Dermis blood vessel endothelial cell (primary cell): ENCODE results near the gene GSTT2. TPM values are rescaled to one million over a fixed set of nuclear protein-coding genes. Genes with fewer than 3 reads are reported as not detected.
"Not testable (repeated sequence)": the region's sequence is repeated elsewhere in the genome, so short reads cannot be mapped to it uniquely, and the experiment has no call there.

Experiments used
- DNase-seq: peaks from one replicate; pipeline ENCODE4 v3.0.0; 2010
- total RNA-seq: library from RNA; depleted of rRNA; stranded (reverse); fragments of >200 nt; gene quantifications from 2 replicates; pipeline ENCODE4 v1.2.3, GENCODE V29; 2014

Gene GSTT2
- total RNA-seq, 1 donor from 2014 or later, result not detected

DNA sequence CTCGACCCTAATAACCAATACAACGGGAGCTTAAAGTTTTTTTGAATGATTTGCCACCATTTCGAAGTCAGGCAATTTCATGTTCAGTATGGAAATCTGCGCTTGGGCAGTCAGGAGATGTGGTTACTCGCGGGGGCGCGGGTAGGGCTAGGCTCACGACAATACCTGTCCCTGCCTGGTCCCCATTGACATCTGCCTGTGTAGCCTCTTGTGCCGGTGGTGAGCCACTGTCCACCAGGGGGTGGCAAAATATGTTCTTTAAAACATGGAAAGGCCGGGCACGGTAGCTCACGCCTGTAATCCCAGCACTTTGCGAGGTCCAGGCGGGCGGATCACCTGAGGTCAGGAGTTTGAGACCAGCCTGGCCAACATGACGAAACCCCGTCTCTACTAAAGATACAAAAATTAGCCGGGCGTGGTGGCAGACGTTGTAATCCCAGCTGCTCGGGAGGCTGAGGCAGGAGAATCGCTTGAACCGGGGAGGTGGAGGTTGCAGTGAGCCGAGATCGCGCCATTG lies 5.0 kb upstream of the GSTT2 start:
- not testable (repeated sequence) for DNase-seq

DNA sequence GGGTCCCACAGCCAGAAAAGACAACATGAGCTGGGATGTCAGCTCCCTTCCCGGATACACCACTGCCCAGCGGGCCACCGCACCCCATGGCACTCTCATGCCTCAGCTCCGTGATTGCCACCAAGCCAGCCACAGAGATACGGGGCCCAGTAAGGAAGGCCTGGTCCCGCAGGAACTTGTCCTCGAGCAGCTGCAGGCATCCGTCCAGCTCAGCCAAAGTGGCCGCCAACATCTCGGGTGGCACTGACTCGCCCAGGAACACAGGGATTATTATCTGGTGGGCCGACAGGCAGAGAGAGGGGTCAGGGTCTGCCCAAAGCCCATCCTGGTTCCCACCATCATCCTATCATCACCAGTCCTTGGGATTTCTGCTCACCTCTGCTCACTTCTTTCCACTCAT lies 2.6 kb upstream of the GSTT2 start:
- DNase-seq, result not testable (repeated sequence)

DNA sequence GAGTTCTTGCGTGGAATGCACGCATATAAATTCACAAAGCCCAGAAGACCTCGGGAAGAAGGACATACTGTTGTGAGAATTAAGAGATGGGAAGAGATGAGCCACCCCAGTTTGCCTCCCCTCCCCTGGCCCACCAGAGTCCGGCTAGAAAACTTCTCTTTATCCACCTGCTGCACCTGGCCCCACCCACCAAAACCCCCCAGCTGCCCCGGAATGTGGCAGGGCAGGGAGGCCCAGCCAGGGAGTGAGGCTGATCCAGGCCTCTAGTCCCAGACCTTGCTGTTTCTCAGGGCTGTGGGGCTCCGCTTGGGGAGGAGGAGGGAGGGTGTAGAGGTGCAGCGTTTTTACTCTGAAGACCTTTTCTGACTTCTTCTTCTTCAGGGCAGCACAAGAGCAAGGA lies 633 bp downstream of the GSTT2 start:
- not testable (repeated sequence) for DNase-seq

DNA sequence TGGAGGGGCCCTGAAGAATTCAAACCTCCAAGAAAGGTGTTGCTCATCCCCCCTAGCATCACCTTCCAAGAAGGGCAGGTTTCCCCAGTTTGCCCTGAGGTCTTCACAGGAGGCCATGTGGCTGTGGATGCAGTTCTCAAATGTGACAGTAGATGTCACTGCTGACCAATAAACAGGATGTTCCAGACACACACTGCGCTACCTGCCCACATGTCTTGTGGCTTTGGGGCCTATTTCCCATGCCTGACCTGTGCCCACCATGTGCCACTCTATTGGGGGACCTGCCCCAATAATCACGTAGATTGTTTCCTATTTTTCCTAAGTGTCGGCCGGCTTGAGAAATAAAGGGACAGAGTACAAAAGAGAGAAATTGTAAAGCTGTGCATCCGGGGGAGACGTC lies 4.5 kb downstream of the GSTT2 start:
- peak; percentile 84 for DNase-seq

DNA sequence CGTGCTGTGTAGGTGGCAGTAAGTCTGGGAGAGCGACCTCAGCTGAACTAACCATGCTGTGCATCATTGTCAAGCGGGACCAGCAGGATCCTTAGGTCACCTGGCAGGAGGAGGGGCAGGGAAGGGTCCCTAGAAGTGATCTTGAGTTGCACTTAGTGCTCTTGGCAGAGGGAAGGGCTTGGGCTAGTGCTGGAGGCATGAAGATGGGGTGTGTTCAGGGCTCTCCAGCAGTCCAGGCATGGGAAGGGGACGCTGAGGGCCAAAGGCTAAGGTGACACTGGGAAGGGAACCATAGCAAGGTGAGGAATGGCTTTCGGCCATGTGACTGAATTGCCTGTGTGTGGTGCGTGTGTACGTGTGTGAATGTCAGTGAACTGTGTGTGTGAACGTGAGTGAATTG lies 6.2 kb downstream of the GSTT2 start:
- not testable (repeated sequence) for DNase-seq

DNA sequence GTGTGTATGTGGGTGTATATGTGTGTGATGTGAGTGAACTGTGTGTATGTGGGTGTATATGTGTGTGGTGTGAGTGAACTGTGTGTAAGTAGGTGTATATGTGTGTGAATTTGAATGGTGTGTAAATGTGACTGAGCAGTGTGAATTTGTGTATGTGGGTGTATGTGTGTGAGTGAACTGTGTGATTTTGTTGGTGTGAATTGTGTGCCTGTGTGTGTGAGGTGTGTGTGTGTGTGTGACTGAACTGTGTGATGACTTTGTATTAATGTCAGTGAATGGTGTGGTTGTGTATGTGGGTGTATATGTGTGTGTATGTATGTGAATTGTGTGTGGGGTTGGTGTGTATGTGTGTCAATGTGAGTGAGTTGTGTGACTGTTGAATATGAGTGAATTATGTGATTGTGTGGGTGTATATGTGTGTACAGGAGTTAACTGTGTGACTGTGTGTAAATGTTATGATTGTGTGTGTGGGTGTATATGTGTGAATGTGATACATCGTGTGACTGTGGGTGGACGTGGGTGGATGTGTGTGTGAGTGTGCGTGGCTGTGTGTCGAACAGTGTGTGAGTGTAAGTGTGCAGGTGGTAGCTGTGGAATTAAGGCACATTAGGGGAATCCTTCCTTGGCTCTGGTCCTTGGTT lies 6.7 kb downstream of the GSTT2 start:
- not testable (repeated sequence) for DNase-seq

DNA sequence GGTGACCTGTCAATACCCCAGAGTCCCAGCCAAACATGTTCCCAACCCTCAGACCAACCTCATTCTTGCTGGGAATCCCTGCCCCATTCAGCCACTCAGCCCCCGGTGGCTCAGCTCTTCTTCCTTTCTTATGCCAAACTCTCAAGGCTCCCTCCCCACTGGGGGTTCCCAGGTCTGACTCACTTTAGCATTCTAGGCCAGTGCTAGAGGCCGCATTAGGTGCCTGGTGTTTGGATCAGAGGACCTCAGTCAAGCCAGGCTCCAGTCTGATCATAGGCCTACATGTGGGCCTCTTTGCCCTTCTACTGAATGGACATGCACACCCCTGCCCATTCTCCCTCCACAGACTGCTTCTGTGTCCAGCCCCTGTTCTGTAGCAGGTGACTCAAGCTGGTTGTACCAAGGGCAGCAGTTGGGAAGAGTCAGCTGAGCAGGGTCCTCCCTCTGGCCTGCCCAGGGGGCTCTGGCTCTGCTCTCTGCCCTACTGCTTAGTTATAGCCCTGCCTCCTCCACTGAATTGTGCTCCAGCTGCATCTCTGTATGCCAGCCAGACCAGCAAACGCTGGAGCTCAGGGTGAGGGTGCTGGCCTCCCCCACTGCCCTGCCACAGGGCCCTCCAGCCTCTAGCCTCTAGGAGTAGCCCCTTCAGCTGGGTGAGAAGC lies 9.8 kb downstream of the GSTT2 start:
- not testable (repeated sequence) for DNase-seq

DNA sequence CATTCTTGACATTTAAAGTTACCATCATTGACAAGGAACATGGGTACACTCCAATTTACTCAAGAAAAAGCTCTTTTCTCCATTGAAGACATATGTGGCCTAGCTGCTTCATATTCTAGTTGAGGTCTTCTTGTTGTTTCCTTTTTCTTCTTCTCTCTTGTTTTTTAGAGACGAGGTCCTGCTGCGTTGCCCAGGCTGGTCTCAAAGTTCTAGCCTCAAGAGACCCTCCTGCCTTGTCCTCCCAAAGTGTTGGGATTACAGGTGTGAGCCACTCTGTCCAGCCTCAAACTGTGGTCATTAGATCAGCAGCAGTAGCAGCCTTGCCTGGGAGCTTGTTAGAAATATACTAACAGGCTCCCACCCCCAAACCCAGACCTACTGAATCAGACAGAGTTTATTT lies 13.1 kb downstream of the GSTT2 start:
- DNase-seq, result not testable (repeated sequence)

DNA sequence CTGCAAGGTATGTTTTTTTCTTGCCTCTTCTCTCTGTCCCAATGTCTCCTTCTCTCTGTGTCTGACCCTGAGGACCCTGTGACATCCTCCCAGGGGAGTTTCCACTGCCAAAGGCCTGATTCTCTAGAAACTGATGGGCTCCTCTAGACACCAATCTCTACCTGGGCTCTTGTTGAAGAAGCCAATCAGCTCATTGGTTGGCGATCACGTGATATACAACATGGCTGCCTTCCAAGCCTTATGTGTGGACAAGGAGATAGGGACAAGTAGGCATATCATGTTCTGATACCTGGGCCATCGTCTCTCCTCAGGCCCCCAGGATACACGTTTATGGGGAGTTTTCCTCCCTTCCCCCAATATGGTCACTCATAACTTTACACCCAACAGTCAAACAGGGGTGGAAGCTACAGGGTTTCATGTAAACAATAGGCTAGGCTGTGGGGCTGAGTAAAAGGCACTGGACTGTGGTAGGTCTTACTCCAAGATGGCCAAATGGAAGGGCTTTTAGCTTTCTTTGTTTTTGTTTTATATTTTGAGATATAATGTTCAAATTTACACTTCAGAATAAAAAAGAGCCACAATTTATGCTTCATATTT lies 13.7 kb downstream of the GSTT2 start:
- DNase-seq, result not testable (repeated sequence)

DNA sequence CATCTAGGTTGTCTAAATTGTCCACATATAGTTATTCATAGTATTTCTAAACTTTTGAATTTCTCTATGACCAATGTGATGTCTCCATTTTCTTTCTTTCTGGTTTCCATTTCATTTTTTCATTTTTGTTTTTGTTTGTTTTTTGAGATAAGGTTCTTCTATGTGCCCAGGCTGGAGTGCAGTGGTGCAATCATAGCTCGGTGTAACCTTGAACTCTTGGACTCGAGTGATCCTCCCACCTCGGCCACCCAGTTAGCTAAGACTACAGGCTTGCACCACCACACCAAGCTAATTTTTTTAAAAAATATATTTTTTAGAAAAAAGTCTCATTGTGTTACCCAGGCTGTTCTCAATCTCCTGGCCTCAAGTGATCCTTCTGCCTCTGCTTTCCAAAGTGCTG lies 17.2 kb downstream of the GSTT2 start:
- no peak for DNase-seq

DNA sequence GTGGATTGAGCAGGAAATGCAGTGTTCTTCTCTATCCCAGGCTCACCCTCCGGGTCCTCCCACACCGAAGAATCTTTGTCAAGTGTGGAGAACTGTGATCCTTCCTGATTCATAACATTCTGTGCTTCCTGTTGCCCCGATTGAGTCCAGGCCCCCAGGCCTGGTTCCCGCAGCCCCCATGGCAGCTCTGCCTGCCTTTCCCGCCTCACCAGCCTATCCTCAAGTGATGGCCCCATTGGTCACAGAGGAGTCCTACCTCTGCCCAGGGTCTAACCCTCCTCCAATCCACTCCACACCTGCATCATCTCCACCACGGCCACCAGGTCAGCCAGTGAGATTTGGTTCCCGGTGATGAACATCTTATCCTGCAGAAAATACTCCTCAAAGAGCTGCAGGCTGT lies 19.8 kb downstream of the GSTT2 start:
- DNase-seq, result not testable (repeated sequence)

DNA sequence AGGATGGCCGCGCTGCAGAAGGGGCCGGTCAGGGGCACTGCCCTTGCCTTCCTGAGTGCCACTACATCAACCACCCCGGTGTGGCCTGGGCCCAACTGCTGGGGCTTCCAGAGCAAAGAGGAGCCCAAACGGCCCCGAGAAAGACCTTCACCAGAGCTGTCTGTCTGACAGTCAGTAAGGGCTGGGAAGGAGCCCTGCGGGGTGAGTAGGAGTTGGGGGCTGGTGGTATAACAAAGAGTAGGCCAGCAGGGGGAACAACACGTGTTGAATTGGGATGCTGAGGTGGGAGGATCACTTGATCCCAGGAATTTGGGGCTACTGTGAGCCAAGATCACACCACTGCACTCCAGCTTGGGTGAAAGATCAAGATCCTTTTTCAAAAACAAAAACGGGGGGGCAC lies 21.4 kb downstream of the GSTT2 start:
- no peak for DNase-seq

DNA sequence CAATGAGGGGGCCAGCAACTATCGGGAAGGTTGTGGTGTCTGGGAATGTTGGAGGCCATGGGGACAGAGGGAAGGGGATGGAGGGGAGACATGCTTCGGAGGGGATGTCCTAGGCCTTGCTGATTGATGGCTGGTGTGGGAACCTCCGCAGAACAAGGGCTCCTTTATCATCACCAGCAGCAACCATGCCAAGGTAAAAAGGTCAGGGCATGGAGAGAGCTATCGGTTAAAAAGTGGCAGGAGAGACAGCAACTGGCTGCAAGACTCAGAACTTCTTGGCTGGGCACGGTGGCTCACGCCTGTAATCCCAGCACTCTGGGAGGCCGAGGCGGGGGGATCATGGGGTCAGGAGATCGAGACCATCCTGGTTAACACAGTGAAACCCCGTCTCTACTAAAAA lies 22.3 kb downstream of the GSTT2 start:
- DNase-seq, result no peak

DNA sequence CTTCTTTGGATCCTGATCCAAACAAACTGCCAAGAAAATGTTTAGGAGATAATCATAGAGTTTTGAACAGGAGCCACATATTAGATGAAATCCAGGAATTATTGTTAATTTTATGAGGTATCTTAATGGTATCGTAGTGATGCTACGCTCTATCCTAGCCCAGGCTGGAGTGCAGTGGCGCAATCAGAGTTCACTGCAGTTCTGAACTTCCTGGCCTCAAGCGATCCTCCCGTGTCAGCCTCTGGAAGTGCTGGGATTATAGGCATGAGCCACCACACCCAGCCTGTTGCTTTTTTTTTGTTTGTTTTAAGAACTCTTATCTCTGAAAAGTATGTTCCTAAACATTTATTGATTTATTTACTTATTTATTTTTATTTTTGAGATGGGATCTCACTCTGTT lies 22.9 kb downstream of the GSTT2 start:
- no peak for DNase-seq

DNA sequence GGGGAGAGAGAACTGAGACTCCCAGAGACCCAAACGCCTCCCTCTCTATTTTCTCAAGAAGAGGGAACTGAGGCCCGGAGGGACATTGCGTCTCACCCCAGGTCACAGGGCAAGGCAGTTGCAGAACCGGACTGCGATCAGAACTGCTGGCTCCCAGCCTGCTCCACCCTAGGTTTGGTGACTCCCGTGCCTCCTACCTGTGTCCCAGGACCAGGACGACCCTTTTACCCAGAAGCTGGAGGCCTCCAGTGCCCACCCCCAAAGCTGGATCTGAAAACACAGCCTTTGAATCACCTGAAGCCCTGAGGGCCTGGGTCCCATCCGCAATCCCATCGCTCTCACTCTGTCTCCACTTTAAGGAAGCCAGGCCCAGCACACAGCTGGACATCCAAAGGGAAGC lies 24.0 kb downstream of the GSTT2 start:
- DNase-seq, result no peak

DNA sequence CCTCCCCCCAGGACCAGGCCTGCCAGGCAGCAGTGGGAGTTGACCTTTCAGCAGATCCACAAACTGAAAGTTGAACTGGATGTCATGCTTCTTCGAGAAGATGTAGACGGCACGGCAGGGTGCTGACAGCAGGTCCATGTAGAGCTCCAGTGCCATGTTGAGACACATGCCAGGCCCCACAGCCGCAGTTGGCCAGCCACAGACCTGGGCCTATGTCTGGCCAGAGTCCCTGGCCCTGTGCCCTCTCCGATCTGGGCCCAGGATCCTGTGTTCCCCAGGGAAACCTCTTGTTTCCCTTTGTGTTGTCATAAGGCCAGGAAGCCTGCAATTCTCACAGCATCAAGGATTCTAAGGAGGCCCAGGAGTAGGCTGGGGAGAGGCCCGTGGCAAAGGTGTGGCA lies 25.3 kb downstream of the GSTT2 start, which contains the start of gene GSTT4:
GSTT4 (minus strand) TSS at position 253 of the 400 bp plus-strand sequence; CDS start at position 156, 97 bp downstream.
- DNase-seq, result no peak

DNA sequence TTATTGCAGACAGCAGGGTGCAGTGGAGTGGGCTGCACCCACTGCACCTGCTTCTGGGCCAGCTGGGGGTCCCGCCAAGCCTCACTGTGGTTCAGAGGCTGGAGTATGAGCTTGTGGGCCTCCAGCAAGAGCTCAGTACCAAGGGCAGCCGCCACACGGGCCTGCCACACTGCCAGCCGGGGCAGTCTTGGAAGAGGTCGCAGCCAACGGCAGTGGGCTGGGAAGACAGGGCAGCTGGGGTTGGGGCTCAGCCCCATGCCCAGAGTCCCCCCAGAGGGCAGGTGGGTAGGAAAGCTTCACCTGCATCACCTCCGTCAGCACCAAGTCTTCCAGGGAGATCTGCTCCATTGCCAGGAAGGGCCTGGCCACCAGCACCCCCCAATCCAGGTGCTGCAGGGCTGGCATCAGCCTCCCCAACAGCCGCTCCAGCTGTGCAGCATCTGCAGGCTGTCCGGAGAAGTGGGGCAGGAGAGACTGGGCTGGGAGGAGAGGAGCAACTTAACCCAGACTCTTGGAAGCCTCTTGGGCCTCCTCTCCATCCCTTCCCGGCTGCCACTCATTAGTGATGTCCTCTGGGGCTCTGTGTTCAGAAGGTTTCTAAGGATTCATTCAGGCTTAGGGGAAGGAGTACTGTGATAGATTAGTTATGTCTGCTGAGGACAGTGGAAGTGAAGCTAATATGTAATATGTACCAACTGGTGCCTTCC lies 26.4 kb downstream of the GSTT2 start:
- DNase-seq, result no peak

DNA sequence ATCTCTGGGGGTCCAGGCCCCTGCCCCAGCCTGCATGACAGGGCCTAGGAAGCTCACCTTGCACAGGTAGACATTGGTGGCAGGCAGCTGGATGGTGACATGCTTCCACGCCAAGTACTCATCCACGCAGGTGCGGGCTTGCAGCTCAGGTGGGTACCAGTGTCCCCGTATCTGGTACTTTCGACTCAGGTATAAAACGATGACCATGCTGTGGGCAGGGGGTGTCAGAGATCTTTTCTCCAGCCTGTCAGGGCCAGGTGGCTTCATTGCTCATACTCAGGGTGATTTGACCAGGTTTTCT lies 26.9 kb downstream of the GSTT2 start:
- no peak for DNase-seq

DNA sequence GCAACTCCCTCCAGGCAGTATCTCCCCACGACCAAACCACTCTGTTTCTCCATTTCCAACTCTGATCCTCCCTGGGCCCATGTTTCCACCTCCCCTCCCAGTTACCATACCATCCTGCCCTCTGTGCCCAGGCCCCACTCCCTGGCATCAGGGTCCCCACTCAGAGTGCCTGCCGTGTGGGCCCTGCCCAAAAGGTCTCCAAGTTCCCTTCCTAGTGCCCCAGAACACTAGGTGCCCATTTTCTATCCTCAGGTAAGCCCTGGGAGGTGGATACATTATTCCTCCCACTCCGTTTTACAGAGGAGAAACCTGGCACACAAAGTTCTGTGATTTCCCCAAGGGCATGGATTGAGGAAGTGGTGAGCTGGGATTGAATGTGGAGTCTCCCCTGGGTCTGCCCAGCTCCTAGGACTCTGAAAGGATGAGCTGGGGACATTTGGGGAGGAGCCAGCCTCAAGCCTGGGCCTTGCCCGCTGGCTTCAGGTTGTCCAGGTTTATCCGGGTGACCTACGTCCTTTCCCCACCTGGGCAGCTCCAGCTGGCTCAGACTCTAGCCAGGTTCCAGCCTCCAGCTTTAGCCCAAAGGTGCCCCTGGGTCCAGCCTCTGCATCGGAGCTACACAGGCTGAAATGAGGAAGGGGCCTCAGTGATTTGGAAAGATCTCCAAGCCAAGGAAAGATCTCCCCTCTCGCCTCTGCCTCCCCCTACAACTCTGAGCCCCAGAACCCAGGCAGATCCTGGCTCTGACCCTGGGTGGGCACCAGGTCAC lies 27.5 kb downstream of the GSTT2 start:
- no peak for DNase-seq

DNA sequence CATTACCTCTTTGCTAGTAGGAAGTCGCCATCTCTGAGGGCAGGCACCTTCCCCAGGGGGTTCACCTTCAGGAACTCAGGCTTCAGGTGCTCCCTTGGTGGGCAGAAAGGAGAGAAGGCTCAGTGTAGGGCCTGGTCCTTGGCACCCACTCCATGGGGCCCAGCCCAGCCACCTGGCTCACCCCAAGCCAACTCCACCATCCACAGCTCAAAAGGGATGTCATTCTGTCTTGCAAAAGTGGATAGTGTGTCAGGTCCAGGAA lies 28.0 kb downstream of the GSTT2 start:
- no peak for DNase-seq

DNA sequence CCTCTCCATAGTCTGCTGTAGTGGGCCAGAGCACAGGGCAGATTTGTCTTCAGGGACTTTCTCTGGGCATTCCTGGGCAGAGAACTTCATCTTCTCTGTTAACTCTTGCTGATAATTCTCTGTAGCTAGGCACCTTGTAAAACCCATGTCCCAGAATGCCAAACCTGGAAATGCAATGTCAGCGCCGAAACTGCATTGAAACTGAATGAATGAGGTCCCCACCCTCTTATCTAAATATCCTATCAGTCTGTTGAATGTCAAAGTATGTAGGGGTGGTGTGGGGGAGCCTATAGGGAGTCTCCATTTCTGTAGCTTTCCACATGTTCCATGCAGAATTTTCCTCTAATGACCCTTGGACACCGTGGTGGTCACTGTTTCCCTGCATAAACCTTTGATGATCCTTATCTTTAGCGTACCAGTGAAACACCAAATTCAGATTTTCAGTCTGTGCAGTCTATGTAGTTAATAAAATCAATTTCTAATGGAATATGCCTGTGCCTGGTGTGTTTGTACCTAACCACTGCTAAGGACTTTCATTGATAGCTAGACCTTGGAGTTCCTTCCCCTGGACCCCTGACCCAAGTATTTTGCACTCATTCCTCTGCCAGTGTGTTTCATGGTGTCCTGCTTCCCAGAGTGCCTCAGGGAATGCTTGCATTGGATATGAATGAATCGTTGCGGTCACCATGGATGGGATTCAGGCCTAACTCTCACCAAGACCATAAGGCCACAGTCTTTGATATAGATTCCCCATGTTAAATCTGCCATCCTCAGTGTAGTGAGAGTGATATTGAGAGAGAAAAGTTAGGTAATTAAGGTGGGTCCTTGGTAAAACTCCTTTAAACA lies 28.7 kb downstream of the GSTT2 start:
- DNase-seq, result no peak
